22Rv1 (cell line): ENCODE results near the gene S100G.

ENCODE experiments used
- H3K27ac ChIP-seq: fragments of 450-650 bp; 2 replicates; pipeline ENCODE4 v1.5.1; 2017
- ZFX ChIP-seq: fragments of 450-650 bp; IDR thresholded peaks from 2 replicates; pipeline ENCODE4 v1.6.1; 2017; ENCODE audit warnings: antibody characterized with exemption, borderline replicate concordance
- TF ChIP-seq, protein P1 (sequence below): fragments of 450-650 bp; IDR thresholded peaks from 2 replicates; pipeline ENCODE4 v1.5.1; 2017; ENCODE audit warnings: mild to moderate bottlenecking

The S100G gene

GRCh38 chrX:16687514-16687913 lies 37.6 kb downstream of the S100G start:
- H3K27ac ChIP-seq = no peak overlapping the region
- TF ChIP-seq ZFX = no peak
- TF ChIP-seq, protein P1, sequence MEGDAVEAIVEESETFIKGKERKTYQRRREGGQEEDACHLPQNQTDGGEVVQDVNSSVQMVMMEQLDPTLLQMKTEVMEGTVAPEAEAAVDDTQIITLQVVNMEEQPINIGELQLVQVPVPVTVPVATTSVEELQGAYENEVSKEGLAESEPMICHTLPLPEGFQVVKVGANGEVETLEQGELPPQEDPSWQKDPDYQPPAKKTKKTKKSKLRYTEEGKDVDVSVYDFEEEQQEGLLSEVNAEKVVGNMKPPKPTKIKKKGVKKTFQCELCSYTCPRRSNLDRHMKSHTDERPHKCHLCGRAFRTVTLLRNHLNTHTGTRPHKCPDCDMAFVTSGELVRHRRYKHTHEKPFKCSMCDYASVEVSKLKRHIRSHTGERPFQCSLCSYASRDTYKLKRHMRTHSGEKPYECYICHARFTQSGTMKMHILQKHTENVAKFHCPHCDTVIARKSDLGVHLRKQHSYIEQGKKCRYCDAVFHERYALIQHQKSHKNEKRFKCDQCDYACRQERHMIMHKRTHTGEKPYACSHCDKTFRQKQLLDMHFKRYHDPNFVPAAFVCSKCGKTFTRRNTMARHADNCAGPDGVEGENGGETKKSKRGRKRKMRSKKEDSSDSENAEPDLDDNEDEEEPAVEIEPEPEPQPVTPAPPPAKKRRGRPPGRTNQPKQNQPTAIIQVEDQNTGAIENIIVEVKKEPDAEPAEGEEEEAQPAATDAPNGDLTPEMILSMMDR = no peak

DNA sequence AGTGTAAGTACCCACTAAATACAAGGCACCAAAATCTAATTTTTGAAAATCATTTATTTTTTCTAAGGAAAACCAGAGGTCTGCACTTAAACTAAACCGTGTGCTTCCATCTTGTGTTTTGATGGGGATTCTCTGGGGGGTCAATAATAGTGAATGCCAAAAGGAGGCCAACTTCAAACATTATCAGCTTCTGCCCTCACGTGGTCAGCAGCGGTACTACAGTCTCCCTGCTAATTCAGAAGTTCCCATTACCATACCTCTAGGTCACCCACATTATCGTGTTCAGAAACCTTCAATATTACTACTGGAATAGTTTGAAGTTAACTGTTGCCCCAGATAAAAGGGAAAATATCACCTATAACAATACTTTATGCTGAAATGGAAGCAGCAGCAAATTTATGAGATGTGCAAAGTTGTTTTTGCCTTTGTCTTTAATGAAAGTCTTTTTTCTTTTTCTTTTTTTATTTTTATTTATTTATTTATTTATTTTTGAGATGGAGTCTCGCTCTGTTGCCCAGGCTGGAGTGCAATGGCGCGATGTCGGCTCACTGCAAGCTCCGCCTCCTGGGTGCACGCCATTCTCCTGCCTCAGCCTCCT lies 45.2 kb downstream of the S100G start:
- H3K27ac ChIP-seq = no peak overlapping the region
- TF ChIP-seq ZFX = no peak
- TF ChIP-seq, protein P1 = peak; percentile 75

DNA sequence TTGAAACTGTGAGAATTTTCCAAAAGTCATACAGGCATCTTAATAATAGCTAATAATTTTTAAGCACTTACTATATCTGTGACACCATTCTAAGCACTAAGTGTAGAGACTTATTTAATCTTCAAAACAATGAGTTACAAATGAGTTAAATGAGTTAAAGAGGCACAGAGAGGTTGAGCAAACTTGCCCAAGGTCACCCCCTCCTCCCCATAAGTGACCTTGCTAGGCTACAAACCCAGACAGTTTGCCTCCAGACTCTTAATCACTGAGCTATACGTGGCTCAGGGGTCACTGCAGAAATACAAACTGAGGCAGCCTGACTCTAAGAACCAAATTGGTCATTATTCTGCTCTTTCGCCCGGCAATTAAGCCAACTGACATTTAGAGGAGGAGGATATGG lies 47.0 kb downstream of the S100G start:
- TF ChIP-seq ZFX = no peak
- TF ChIP-seq, protein P1 = no peak
- H3K27ac ChIP-seq = no peak overlapping the region

DNA sequence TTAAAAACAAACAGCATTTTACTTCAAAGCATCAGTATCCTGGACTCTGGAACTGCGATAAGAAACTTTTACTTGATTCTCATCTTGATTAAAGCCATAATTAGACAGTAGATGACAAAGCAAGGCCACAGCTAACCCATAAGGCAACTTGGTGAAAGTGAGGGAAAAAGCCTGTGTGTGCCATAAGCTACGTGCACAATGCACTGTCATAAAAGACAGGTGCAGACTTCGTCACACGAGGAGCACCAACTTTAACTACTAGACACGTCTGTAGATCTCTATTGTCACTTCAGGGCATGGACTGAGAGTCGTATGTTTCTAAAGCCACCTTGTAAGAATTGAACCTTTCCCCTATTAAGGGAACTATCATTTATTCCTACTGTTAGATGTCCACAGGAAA lies 49.4 kb downstream of the S100G start:
- no peak for TF ChIP-seq ZFX
- TF ChIP-seq, protein P1 = no peak

GRCh38 chrX:16700734-16701133 lies 50.8 kb downstream of the S100G start:
- no peak overlapping the region for H3K27ac ChIP-seq
- TF ChIP-seq ZFX = no peak
- TF ChIP-seq, protein P1 = no peak

More for the DNA sequence above, 49.4 kb downstream of the S100G start:
- H3K27ac ChIP-seq = no peak overlapping the region

DNA sequence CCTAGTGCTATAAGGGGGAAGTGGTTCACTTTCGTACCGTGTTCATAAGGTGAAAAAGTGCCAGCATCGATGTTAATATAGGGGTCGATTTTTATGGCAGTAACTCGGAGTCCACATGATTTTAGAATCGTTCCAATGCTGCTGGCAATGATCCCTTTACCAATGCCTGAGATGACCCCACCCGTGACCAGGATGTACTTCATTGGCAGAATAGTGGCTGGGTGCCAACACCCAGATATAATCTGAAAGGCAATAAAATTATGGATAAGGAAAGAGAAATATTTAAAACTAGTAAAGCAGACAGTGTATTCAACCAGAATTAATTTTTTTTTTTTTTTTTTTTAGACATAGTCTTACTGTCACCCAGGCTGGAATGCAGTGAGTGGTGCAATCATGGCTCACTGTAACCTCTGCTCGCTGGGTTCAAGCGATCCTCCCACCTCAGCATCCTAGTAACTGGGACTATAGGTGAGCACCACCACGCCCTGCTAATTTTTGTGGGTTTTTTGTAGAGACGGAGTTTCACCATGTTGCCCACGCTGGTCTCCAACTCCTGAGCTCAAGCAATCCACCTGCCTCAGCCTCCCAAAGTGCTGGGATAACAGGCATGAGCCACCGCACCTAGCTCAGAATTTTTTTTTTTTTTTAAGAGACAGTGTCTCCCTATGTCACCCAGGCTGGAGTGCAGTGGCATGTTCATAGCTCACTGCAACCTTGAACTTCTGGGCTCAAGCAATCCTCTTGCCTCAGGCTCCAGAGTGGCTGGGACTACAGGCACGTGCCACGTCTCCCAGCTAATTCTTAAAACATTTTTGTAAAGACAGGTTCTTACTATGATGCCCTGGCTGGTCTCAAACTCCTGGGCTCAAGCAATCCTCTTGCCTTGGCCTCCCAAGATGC lies 53.0 kb downstream of the S100G start:
- no peak overlapping the region for H3K27ac ChIP-seq

More for the DNA sequence above, 53.0 kb downstream of the S100G start:
- TF ChIP-seq ZFX = no peak
- TF ChIP-seq, protein P1 = no peak
